GM10847 (cell line): ENCODE results near the gene BTBD17.

Experiments used
- POLR2A ChIP-seq: IDR thresholded peaks from 2 replicates; pipeline ENCODE4 v1.6.1; 2011; ENCODE audit not compliant: insufficient read length; ENCODE audit errors: extremely low read depth

Gene BTBD17

GRCh38 chr17:74361230-74362068 lies at the start of gene BTBD17:
Gene BTBD17 (minus strand): TSS chr17:74361868. CDS start chr17:74361819, 49 bp downstream.
- TF ChIP-seq POLR2A, result no peak

GRCh38 chr17:74410001-74410443 lies 48.4 kb upstream of the BTBD17 start:
- no peak for TF ChIP-seq POLR2A

GRCh38 chr17:74408815-74409214 lies 47.1 kb upstream of the BTBD17 start:
- TF ChIP-seq POLR2A, result no peak

GRCh38 chr17:74408262-74408661 lies 46.6 kb upstream of the BTBD17 start:
- no peak for TF ChIP-seq POLR2A

GRCh38 chr17:74407384-74407783 lies 45.7 kb upstream of the BTBD17 start:
- TF ChIP-seq POLR2A, result no peak

- TF ChIP-seq POLR2A, result no peak
Observed at GRCh38 chr17:74404789-74405188, 43.1 kb upstream of the BTBD17 start.

- no peak for TF ChIP-seq POLR2A
Observed at GRCh38 chr17:74404218-74404617, 42.5 kb upstream of the BTBD17 start.

GRCh38 chr17:74403512-74404137 lies 42.0 kb upstream of the BTBD17 start:
- TF ChIP-seq POLR2A, result no peak

GRCh38 chr17:74402048-74402447 lies 40.4 kb upstream of the BTBD17 start:
- TF ChIP-seq POLR2A, result no peak

GRCh38 chr17:74396567-74396966 lies 34.9 kb upstream of the BTBD17 start:
- TF ChIP-seq POLR2A, result no peak

GRCh38 chr17:74394977-74395376 lies 33.3 kb upstream of the BTBD17 start:
- no peak for TF ChIP-seq POLR2A

- no peak for TF ChIP-seq POLR2A
Observed at GRCh38 chr17:74394275-74394950, 32.7 kb upstream of the BTBD17 start.

- no peak for TF ChIP-seq POLR2A
Observed at GRCh38 chr17:74393346-74393942, 31.8 kb upstream of the BTBD17 start.

- no peak for TF ChIP-seq POLR2A
Observed at GRCh38 chr17:74392848-74393247, 31.2 kb upstream of the BTBD17 start.

GRCh38 chr17:74391771-74392170 lies 30.1 kb upstream of the BTBD17 start:
- TF ChIP-seq POLR2A, result no peak
